ENCODE data around the gene INPP5A.
A peak's percentile ranks its signal among the peaks of the same experiment; 100 is the strongest.

Gene INPP5A

DNA sequence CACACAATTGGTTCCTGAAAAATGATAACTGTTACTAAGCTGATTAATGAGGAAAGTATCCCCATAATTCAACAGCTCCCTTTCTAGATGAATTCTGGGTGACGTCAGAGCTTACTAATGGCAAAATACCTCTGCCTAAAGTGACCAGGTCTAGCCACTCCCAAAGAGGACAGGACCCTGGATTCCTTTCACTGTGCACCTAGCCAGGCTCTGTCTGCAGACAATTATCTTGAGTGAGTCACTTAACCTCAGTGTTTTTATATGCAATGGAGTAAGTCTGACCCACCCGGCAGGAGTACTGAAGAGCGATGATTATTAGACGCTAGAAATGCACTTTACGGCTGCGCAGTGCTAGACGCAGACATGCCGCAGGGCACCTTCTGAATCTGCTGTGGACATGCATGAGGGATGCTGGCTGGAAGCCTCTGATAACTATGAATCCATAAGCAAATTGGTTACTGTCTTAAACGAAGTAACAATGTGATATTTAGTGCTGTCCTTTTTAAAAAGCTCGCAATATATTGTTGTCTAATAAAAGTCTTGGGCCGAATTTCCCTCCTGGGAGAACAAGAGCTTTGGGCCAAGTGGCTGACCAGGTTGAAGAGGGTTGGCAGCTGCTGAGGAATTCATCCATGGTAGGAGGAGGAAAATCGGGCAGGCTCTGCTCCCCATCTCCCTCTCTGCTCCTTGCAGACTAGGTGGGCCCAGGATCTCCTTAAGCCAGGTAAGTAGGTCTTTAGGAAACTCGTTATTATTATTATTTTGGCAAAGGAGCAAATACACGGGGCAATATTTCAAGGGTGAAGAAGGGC, 4.6 kb upstream of the INPP5A start:
- Histone ChIP-seq H3K4me3 (ENCODE audit: low read depth, low read length) (no peak overlapping the region), H3K4me1 (ENCODE audit: control insufficient read depth, insufficient read depth, low read length) (peaks cover 11% of the 10 kb centered on the region), H3K27me3 (ENCODE audit: control insufficient read depth, insufficient read depth, low read length) (peaks cover 13% of the 10 kb centered on the region), H3K36me3 (ENCODE audit: control insufficient read depth, insufficient read depth, low read length) (no peaks in the 10 kb centered on the region), H3K9ac (ENCODE audit: low read length) (no peak overlapping the region), H3K27ac (ENCODE audit: low read depth, low read length) (no peak overlapping the region), H3K9me3 (ENCODE audit: control insufficient read depth, insufficient read depth, low read depth, low read length) (0 out of 2 replicates have a peak, but pooled peaks cover 3% of the 10 kb centered on the region)

DNA sequence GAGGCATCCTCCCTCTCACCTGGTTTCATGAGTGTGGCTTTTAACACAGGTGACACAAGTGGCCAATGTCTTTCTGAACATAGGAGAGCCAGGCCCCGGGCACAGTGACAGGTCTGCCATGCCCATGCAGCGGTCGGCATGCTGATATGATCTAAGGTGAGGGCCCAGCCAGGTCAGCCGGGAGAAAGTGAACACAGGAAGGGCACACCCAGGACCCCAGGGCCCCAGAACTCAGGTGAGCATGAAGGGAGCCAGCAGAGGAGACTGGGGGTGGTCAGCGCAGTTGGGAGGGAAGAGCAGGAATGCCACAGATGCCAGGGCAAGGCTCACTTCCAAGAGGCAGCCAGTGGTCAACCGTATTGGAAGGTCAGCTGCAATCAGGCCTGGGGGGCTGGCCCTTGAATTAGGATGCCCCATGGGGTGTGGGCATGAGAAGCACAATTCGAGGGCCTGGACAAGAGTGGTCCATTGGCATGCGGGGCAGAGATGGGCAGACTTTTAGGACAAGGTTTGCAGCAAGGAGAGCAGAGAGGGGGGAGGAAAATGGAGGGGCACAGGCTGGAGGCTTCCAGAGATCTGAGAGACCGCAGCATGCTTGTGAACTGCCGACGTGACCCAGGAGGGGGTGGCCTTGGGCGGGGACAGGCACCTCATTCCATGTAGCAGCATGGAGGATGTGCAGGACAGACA, 3.9 kb upstream of the INPP5A start:
- H3K9me3 ChIP-seq (ENCODE audit: control insufficient read depth, insufficient read depth, low read depth, low read length): 0 out of 2 replicates have a peak, but pooled peaks cover 3% of the 10 kb centered on the region
- H3K4me3 ChIP-seq (ENCODE audit: low read depth, low read length): no peak overlapping the region
- H3K27ac ChIP-seq (ENCODE audit: low read depth, low read length): no peak overlapping the region
- peaks cover 15% of the 10 kb centered on the region for H3K4me1 ChIP-seq (ENCODE audit: control insufficient read depth, insufficient read depth, low read length)
- H3K36me3 ChIP-seq (ENCODE audit: control insufficient read depth, insufficient read depth, low read length): no peaks in the 10 kb centered on the region
- H3K9ac ChIP-seq (ENCODE audit: low read length): no peak overlapping the region
- peaks cover 6% of the 10 kb centered on the region; the same call in 1 of the 2 replicates for H3K27me3 ChIP-seq (ENCODE audit: control insufficient read depth, insufficient read depth, low read length)

DNA sequence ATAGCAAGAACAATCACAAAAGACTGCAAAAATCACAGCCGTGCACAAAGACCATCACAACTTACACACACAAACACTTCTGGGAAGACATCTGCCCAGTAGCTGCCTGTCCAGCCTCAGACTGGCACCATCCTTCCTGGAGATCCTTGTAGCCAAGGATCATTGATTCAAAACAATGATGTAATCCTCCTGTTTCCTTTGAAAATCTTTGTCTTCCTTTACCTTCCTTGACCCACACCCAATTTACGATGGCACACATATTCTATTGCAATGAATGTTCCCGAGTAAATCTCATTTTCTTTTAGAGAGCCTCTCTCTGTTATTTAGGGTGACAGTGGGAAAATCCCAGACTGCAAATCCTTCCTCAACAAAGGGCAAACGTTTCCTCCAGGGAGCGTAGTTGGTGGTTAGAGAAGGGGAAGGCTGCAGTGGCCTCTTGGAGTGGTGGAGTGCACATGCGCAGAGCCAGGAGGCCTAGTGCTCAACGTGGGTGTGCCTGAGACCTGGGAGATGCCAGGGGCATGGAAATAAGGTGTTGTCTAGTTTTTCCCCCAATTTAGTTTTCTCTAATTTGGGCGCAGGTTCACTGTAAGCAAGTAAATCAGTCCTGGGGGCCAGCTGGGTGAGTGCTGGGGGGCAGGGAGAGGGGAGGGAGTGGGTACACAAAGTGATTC, 3.1 kb upstream of the INPP5A start:
- Histone ChIP-seq H3K9ac (ENCODE audit: low read length) (no peak overlapping the region), H3K36me3 (ENCODE audit: control insufficient read depth, insufficient read depth, low read length) (no peaks in the 10 kb centered on the region), H3K27ac (ENCODE audit: low read depth, low read length) (no peak overlapping the region), H3K9me3 (ENCODE audit: control insufficient read depth, insufficient read depth, low read depth, low read length) (0 out of 2 replicates have a peak, but pooled peaks cover 3% of the 10 kb centered on the region), H3K4me1 (ENCODE audit: control insufficient read depth, insufficient read depth, low read length) (peaks cover 16% of the 10 kb centered on the region), H3K27me3 (ENCODE audit: control insufficient read depth, insufficient read depth, low read length) (0 out of 2 replicates have a peak, but pooled peaks cover 6% of the 10 kb centered on the region), H3K4me3 (ENCODE audit: low read depth, low read length) (no peak overlapping the region)

DNA sequence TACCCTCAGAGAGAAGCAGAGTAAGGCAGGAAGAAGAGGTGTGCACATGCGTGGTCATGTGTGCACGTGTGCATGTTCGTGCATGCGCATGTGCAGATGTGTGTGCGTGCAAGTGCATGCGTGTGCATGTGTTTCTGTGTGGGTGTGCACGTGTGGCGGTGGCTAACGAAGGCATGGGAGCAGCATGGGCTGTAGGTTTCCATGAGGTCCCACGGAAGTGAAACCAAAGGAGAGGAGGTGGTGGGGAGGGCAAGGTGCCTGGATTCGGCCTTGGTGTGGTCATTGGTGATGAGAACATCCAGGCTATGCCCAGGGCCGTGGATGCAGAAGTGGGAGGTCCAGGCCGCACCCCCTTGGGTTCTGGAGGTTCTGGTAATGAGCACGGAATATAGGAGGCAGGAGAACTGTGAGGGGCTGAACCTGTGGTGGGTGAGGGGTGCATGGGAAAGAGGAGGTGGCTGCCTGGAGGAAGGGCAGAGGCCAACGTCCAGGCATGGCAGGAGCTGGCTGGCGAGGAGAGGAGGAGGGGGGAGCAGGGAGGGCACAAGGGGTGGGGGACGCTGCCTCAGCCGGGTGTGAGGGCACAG, 2.4 kb upstream of the INPP5A start:
- H3K36me3 ChIP-seq (ENCODE audit: control insufficient read depth, insufficient read depth, low read length): no peaks in the 10 kb centered on the region
- no peak overlapping the region for H3K4me3 ChIP-seq (ENCODE audit: low read depth, low read length)
- 0 out of 2 replicates have a peak, but pooled peaks cover 6% of the 10 kb centered on the region for H3K27me3 ChIP-seq (ENCODE audit: control insufficient read depth, insufficient read depth, low read length)
- H3K9me3 ChIP-seq (ENCODE audit: control insufficient read depth, insufficient read depth, low read depth, low read length): 0 out of 2 replicates have a peak, but pooled peaks cover 3% of the 10 kb centered on the region
- H3K9ac ChIP-seq (ENCODE audit: low read length): no peak overlapping the region
- no peak overlapping the region for H3K27ac ChIP-seq (ENCODE audit: low read depth, low read length)
- H3K4me1 ChIP-seq (ENCODE audit: control insufficient read depth, insufficient read depth, low read length): peaks cover 20% of the 10 kb centered on the region

DNA sequence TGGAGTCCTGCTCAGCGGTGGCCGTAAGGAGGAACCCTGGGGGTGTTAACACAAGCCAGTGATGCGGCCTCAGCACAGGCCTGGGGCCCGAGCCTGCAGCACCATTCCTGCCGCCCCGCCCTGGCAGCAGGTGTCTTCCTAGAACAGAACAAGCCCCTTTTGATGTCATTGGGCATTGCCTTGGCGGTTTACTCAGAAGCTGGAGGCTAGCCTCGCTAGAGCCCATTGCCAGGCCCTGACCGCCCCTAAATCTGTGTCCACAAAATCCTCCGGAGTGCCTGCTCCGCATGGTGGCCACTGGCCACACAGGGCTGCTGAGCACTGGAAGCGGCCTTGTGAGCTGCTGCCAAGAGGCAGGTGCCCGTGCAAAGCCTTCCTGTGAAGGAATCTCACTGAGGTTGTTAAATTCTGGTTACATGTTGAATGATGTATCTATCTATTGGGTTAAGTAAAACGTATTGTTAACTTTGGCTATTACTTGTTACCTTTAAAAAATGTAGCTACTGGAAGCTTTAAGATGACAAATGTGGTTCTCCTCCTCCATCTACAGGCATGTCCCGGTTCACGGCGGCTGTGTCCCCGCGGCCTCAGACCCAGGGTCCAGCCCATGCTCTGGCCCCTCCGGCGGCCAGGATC, 1.2 kb upstream of the INPP5A start:
- peaks cover 32% of the 10 kb centered on the region for H3K4me1 ChIP-seq (ENCODE audit: control insufficient read depth, insufficient read depth, low read length)
- peak overlapping the region; percentile 66 for H3K4me3 ChIP-seq (ENCODE audit: low read depth, low read length)
- H3K27ac ChIP-seq (ENCODE audit: low read depth, low read length): no peak overlapping the region
- peak overlapping the region; percentile 64 for H3K9ac ChIP-seq (ENCODE audit: low read length)
- 0 out of 2 replicates have a peak, but pooled peaks cover 6% of the 10 kb centered on the region for H3K27me3 ChIP-seq (ENCODE audit: control insufficient read depth, insufficient read depth, low read length)
- no peaks in the 10 kb centered on the region for H3K9me3 ChIP-seq (ENCODE audit: control insufficient read depth, insufficient read depth, low read depth, low read length)
- H3K36me3 ChIP-seq (ENCODE audit: control insufficient read depth, insufficient read depth, low read length): no peaks in the 10 kb centered on the region

DNA sequence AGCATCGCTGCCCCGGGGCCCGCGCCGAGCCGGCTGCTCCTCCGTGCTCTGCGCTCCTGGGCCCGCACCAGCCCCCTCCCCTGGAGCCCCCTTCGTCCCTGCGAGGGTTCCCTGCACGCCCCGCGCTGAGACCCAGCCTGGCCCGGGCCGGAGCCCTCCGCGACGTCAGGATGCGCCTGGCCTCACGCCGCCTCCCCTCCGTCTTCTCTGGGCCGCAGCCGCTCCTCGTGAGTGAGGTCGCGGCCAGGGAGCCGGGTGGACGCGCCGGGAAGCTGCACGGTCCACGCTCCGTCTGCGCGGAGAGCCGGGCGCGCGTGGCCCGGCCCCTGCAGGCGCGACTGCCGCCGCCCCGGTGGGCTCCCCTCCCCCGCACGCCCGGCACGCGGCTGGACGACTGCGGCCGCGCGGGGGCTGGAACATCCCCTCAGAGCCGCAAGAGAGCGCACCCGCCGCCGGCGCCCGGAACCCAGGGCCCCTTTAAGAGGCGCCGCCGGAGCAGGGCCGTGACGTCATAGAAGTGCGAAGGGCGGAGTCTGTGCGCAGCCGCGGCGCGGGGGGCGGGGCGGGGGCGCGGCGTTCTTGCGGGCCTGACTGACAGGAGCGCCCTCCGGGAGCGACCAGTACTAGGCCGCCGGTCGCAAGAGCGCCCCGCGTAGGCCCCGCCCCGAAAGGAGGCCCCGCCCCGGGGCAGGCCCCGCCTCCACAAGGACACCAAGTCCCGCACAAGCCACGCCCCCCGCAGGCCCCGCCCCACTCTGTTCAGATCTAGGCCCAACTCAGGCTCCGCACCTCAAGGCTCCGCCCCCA, 507 bp upstream of the INPP5A start:
- Histone ChIP-seq H3K9ac (ENCODE audit: low read length) (peak overlapping the region; percentile 64), H3K27ac (ENCODE audit: low read depth, low read length) (no peak overlapping the region), H3K27me3 (ENCODE audit: control insufficient read depth, insufficient read depth, low read length) (0 out of 2 replicates have a peak, but pooled peaks cover 6% of the 10 kb centered on the region), H3K4me3 (ENCODE audit: low read depth, low read length) (peak overlapping the region; percentile 66), H3K36me3 (ENCODE audit: control insufficient read depth, insufficient read depth, low read length) (no peaks in the 10 kb centered on the region), H3K9me3 (ENCODE audit: control insufficient read depth, insufficient read depth, low read depth, low read length) (no peaks in the 10 kb centered on the region), H3K4me1 (ENCODE audit: control insufficient read depth, insufficient read depth, low read length) (peaks cover 38% of the 10 kb centered on the region)

DNA sequence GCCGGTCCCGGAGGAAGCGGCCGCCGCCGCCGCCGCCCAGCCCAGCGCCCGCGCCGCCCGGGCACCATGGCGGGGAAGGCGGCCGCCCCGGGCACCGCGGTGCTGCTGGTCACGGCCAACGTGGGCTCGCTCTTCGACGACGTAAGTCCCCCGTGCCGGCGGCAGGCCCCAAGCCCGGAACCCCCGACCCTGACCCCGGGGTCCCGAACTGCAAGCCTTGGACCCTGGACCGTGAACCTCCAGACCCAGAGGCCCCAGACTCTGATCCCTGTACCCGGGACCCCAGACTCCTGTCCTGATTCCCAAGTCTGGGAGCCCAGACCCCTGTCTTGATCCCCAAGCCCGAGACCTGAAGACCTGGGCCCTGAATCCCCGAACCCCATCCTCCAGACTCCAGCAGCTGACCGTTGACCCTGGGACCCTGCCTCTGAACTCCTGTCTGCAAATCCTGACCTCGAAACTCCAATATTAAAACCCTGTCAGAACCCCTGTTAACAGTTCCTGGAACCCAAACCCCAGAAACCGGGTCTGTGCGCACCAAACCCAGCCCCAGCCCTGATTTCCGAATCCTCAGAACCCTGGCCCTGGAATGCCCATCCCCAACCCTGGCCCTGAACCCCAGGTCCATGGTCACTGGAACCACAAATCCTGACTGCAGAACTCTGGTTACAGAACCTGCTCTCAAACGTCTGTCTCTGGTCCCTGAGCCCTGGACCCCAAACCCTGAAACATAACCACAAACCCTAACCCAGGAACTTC, 623 bp downstream of the INPP5A start:
- Histone ChIP-seq H3K27ac (ENCODE audit: low read depth, low read length) (no peak overlapping the region), H3K4me1 (ENCODE audit: control insufficient read depth, insufficient read depth, low read length) (peaks cover 38% of the 10 kb centered on the region), H3K36me3 (ENCODE audit: control insufficient read depth, insufficient read depth, low read length) (no peaks in the 10 kb centered on the region), H3K9me3 (ENCODE audit: control insufficient read depth, insufficient read depth, low read depth, low read length) (no peaks in the 10 kb centered on the region), H3K27me3 (ENCODE audit: control insufficient read depth, insufficient read depth, low read length) (0 out of 2 replicates have a peak, but pooled peaks cover 6% of the 10 kb centered on the region), H3K4me3 (ENCODE audit: low read depth, low read length) (peak overlapping the region; percentile 67), H3K9ac (ENCODE audit: low read length) (peak overlapping the region; percentile 51)

DNA sequence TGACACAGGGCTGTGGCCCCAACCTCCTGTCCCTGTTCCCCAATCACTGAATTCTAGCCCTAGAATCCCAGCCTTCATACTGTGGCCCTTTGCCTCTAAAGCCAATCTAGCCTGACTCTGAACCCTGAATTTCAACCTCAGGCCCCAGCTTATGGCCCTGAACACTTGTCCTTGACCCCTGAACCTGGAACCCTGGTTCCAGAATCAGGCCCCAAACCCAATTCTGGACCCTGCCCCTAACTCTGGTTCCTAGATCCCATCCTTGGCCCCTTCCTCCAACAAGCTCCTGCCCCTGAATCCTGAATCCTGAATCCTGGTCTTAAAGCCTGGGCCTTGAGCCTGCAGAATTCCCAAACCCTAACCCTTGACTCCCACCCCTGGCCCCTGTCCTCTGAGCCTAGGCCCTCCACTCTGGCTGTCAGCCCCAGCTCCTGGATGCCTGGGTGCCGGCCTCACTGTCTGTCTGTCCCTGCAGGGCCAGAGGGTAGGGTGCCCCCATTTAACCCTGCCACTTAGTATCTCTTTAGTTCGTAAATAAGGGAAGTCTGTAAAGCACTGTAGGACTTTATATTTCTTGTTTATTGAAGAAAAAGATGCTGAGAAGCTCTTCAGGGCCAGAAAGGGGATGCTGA, 1.3 kb downstream of the INPP5A start:
- Histone ChIP-seq H3K27ac (ENCODE audit: low read depth, low read length) (no peak overlapping the region), H3K4me3 (ENCODE audit: low read depth, low read length) (peak overlapping the region; percentile 67; the same call in 1 of the 2 replicates), H3K4me1 (ENCODE audit: control insufficient read depth, insufficient read depth, low read length) (peaks cover 38% of the 10 kb centered on the region), H3K27me3 (ENCODE audit: control insufficient read depth, insufficient read depth, low read length) (0 out of 2 replicates have a peak, but pooled peaks cover 6% of the 10 kb centered on the region), H3K9ac (ENCODE audit: low read length) (no peak overlapping the region), H3K9me3 (ENCODE audit: control insufficient read depth, insufficient read depth, low read depth, low read length) (no peaks in the 10 kb centered on the region), H3K36me3 (ENCODE audit: control insufficient read depth, insufficient read depth, low read length) (no peaks in the 10 kb centered on the region)

DNA sequence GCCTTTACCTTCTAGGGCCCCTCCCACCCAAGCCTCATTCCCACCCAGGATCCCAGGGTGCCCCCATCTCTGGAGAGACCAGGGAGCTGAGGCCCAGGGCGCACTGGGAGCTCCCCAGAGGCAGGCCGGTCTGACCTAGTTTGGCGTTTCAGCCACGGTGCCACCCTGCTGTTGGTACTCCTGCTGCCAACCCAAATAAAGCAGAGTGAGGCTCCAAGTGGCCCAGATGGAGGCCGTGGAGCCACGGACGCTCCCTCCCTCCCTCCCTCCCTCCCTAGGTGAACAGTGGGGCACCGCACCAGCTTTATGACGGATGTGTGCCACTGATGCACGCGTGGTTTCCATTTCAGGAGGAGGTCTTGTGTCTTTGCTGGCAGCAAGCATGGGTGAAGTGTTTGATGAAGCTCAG, 1.8 kb downstream of the INPP5A start:
- Histone ChIP-seq H3K9ac (ENCODE audit: low read length) (no peak overlapping the region), H3K27me3 (ENCODE audit: control insufficient read depth, insufficient read depth, low read length) (0 out of 2 replicates have a peak, but pooled peaks cover 6% of the 10 kb centered on the region), H3K4me3 (ENCODE audit: low read depth, low read length) (no peak overlapping the region), H3K9me3 (ENCODE audit: control insufficient read depth, insufficient read depth, low read depth, low read length) (no peaks in the 10 kb centered on the region), H3K27ac (ENCODE audit: low read depth, low read length) (no peak overlapping the region), H3K36me3 (ENCODE audit: control insufficient read depth, insufficient read depth, low read length) (no peaks in the 10 kb centered on the region), H3K4me1 (ENCODE audit: control insufficient read depth, insufficient read depth, low read length) (peaks cover 38% of the 10 kb centered on the region)

All from HUES6 (cell line).